Kidney (tissue), 14 donors: ENCODE data around the gene CYB561. TPM values are rescaled to one million over a fixed set of nuclear protein-coding genes. Genes with fewer than 3 reads are reported as not detected.

Experiments
- DNase-seq, 5 donors: peaks; one replicate each; pipeline ENCODE4 v3.0.0-alpha.2; 2013 to 2020
- FAIRE-seq: peaks from 2 replicates; lab custom pipeline; 2012; peaks lifted over from hg19 to GRCh38; lab: Jason Lieb, UNC
- H3K27ac ChIP-seq, 2 donors: one replicate each; pipeline ENCODE4 v1.7.0; 2013; ENCODE audit warnings: low read depth in 2 of 2, low read length in 2 of 2, inconsistent platforms in 1 of 2
- H3K27me3 ChIP-seq: one replicate; pipeline ENCODE4 v1.7.1; 2013; ENCODE audit warnings: low read length, inconsistent platforms; ENCODE audit not compliant: control insufficient read depth, insufficient read depth
- H3K36me3 ChIP-seq, 3 donors: one replicate each; pipeline versions ENCODE4 v1.7.0 to v1.7.1; 2013; ENCODE audit warnings: low read length in 3 of 3, control low read depth in 1 of 3, inconsistent platforms in 1 of 3; ENCODE audit not compliant: insufficient read depth in 3 of 3, control insufficient read depth in 2 of 3
- H3K4me1 ChIP-seq, 3 donors: one replicate each; pipeline versions ENCODE4 v1.7.0 to v1.7.1; 2013; ENCODE audit warnings: low read length in 3 of 3, inconsistent platforms in 1 of 3, low read depth in 1 of 3; ENCODE audit not compliant: control insufficient read depth in 2 of 3, insufficient read depth in 2 of 3
- H3K4me3 ChIP-seq, 3 donors: one replicate each; pipeline versions ENCODE4 v1.7.0 to v1.8.1; 2013; ENCODE audit warnings: low read length in 3 of 3, control low read depth in 1 of 3, inconsistent platforms in 1 of 3
- H3K9ac ChIP-seq, 3 donors: one replicate each; pipeline versions ENCODE4 v1.7.0 to v1.7.1; 2013; ENCODE audit warnings: low read length in 3 of 3, control low read depth in 1 of 3, inconsistent platforms in 1 of 3
- H3K9me3 ChIP-seq, 3 donors: one replicate each; pipeline versions ENCODE4 v1.7.0 to v1.7.1; 2013; ENCODE audit warnings: low read length in 3 of 3, control low read depth in 1 of 3, inconsistent platforms in 1 of 3; ENCODE audit not compliant: control insufficient read depth in 2 of 3, insufficient read depth in 1 of 3
- intact Hi-C: fragments of 100-400 bp; cut with DNase I; formaldehyde crosslinking; loops from one replicate; pipeline ENCODE4 v1.11.1; 2022
- polyA plus RNA-seq: library from polyadenylated mRNA; stranded (reverse); fragments of 350-450 nt; fragmentation: Illumina TruSeq; extraction: RNeasy Lipid Tissue Mini Kit (QIAGEN cat#74804); gene quantifications from one replicate; pipeline ENCODE4 v1.2.3, GENCODE V29; 2014; ENCODE audit warnings: low read depth, low replicate concordance; ENCODE audit not compliant: insufficient read depth
- total RNA-seq: library from RNA; stranded (reverse); fragmentation: NEBNext Ultra II Directional; extraction: Animal tissue kit (Norgen Biotek cat#: 25700); gene quantifications from one replicate; pipeline ENCODE4 v1.2.1, GENCODE V29; 2021
- TF ChIP-seq, protein P1 (sequence below): IDR thresholded peaks from 3 replicates; pipeline ENCODE4 v1.5.1; 2012; ENCODE audit warnings: mild to moderate bottlenecking, moderate library complexity, borderline replicate concordance; ENCODE audit not compliant: insufficient read depth; ENCODE audit errors: extremely low read depth
- donor health status: control.
- donor health status: control.
- donor health status: control.
- donor health status: control.
- donor health status: control.
- donor health status: DM: yes; HTN: yes; CAD: no.
- donor health status: Normal renal cell carcinoma (clear cell type).

The CYB561 gene
- total and polyA plus RNA-seq, 2 donors from 2014 or later, result 38.4 to 51.1 TPM

GRCh38 chr17:63476854-63477479, 30.9 kb upstream of the CYB561 start, which contains the start of gene ACE:
Gene ACE (plus strand): TSS chr17:63477061. CDS start chr17:63477095, 34 bp downstream.
- Histone ChIP-seq H3K27me3 (peaks cover 4% of the 10 kb centered on the region), H3K36me3 (no peaks in the 10 kb centered on the region), H3K9ac (peak within 1 kb of the TSS in 1 of 3 donors; percentile 34), H3K4me3 (peak within 1 kb of the TSS in 2 of 3 donors; percentile 28 to 66), H3K4me1 (peaks cover 0 to 12% (median 3%) of the 10 kb centered on the region in 3 donors), H3K27ac (no peak within 1 kb of the TSS), H3K9me3 (no peaks in the 10 kb centered on the region)
- FAIRE-seq (no peak), DNase-seq (peak in 4 of 5 donors; percentile 61 to 79 (median 68))
- intact Hi-C loops, result no loop called here
- TF ChIP-seq, protein P1, sequence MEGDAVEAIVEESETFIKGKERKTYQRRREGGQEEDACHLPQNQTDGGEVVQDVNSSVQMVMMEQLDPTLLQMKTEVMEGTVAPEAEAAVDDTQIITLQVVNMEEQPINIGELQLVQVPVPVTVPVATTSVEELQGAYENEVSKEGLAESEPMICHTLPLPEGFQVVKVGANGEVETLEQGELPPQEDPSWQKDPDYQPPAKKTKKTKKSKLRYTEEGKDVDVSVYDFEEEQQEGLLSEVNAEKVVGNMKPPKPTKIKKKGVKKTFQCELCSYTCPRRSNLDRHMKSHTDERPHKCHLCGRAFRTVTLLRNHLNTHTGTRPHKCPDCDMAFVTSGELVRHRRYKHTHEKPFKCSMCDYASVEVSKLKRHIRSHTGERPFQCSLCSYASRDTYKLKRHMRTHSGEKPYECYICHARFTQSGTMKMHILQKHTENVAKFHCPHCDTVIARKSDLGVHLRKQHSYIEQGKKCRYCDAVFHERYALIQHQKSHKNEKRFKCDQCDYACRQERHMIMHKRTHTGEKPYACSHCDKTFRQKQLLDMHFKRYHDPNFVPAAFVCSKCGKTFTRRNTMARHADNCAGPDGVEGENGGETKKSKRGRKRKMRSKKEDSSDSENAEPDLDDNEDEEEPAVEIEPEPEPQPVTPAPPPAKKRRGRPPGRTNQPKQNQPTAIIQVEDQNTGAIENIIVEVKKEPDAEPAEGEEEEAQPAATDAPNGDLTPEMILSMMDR, result peak; percentile 2

DNA sequence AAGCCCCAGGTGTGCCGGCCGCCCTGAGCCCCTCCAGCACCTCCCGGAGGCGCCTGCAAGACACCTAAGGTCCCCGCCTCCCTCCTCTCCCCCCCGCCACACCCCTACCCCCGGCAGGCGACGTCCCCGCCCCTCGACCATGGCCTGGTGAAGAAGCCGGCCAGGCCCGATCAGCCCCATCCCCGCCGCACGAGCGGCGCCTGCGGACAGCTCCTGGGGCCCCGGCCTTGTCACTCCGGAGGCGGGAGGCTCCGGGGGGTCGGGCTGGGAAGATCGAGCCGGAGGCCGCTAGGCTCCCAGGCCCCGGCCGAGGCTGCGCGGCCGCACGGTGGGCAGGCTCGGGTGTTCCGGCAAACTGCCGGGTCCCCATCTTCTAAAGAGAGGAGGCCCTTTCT, 30.4 kb upstream of the CYB561 start:
- Histone ChIP-seq H3K27me3 (peaks cover 4% of the 10 kb centered on the region), H3K9me3 (no peaks in the 10 kb centered on the region), H3K36me3 (no peaks in the 10 kb centered on the region), H3K27ac (no peak overlapping the region), H3K9ac (no peak overlapping the region), H3K4me3 (peak overlapping the region in 1 of 3 donors; percentile 66), H3K4me1 (peaks cover 0 to 12% (median 3%) of the 10 kb centered on the region in 3 donors)
- FAIRE-seq (no peak), DNase-seq (peak in 4 of 5 donors; percentile 51 to 78 (median 56))
- intact Hi-C loops, result no loop called here
- TF ChIP-seq, protein P1, result no peak

- H3K9ac ChIP-seq, result no peak overlapping the region
- peaks cover 4% of the 10 kb centered on the region for H3K27me3 ChIP-seq
- H3K36me3 ChIP-seq, result no peaks in the 10 kb centered on the region
- no peaks in the 10 kb centered on the region for H3K9me3 ChIP-seq
- TF ChIP-seq, protein P1, result no peak
- intact Hi-C loops, result no loop called here
- no peak overlapping the region for H3K27ac ChIP-seq
- DNase-seq, result peak in 3 of 5 donors; percentile 25 to 70 (median 44)
- H3K4me1 ChIP-seq, result peaks cover 0 to 12% (median 3%) of the 10 kb centered on the region in 3 donors
- FAIRE-seq, result no peak
- no peak overlapping the region for H3K4me3 ChIP-seq
These were observed 29.6 kb upstream of the CYB561 start for GRCh38 chr17:63475491-63476412.
